Transverse colon (tissue), 4 donors: ENCODE measurements around the gene TSG101. TPM values are rescaled to one million over a fixed set of nuclear protein-coding genes. Genes with fewer than 3 reads are reported as not detected.

Experiments
- DNase-seq: peaks from one replicate; pipeline ENCODE4 v3.0.0-alpha.2; 2019
- H3K27ac ChIP-seq, 4 donors: fragments of 200-600 bp; sonication (generic); 2 replicates each; pipeline ENCODE4 v1.5.1; 2016 to 2018; ENCODE audit warnings: inconsistent platforms in 4 of 4
- H3K27me3 ChIP-seq: fragments of 200-600 bp; sonication (generic); 2 replicates; pipeline ENCODE4 v1.5.1; 2017; ENCODE audit warnings: inconsistent platforms
- H3K36me3 ChIP-seq, 4 donors: fragments of 200-600 bp; sonication (generic); 2 replicates each; pipeline ENCODE4 v1.5.1; 2017 to 2019; ENCODE audit warnings: inconsistent platforms in 4 of 4
- H3K4me1 ChIP-seq, 4 donors: fragments of 200-600 bp; sonication (generic); 2 replicates each; pipeline ENCODE4 v1.5.1; 2017 to 2020; ENCODE audit warnings: inconsistent platforms in 4 of 4
- H3K4me3 ChIP-seq, 4 donors: fragments of 200-600 bp; sonication (generic); 1 replicate in 1 of 4; 2 replicates in 3 of 4; pipeline versions ENCODE4 v1.5.1 to v1.6.1; 2017 to 2019; ENCODE audit warnings: inconsistent platforms in 4 of 4
- H3K9me3 ChIP-seq, 2 donors: fragments of 200-600 bp; sonication (generic); 2 replicates each; pipeline ENCODE4 v1.5.1; 2017 to 2019; ENCODE audit warnings: inconsistent platforms in 2 of 2
- CTCF ChIP-seq, 5 experiments: fragments of 200-600 bp in 3 of 5; fragments of 450-650 bp in 2 of 5; sonication (generic) in 3 of 5; IDR thresholded peaks; 1 replicate in 2 of 5; 2 replicates in 3 of 5; pipeline ENCODE4 v1.5.1; 2016 to 2017; ENCODE audit warnings: antibody characterized with exemption in 5 of 5, inconsistent platforms in 3 of 5, mild to moderate bottlenecking in 2 of 5, moderate library complexity in 1 of 5
- EP300 ChIP-seq: sonication (generic); formaldehyde crosslinking; IDR thresholded peaks from one replicate; pipeline ENCODE4 v1.6.1; 2017; ENCODE audit warnings: antibody characterized with exemption, low read depth
- POLR2A ChIP-seq: fragments of 450-650 bp; IDR thresholded peaks from one replicate; pipeline ENCODE4 v1.6.1; 2016; ENCODE audit warnings: antibody characterized with exemption, mild to moderate bottlenecking, moderate library complexity
- POLR2AphosphoS5 ChIP-seq, 3 donors: sonication (generic); formaldehyde crosslinking; IDR thresholded peaks; one replicate each; pipeline ENCODE4 v1.6.1; 2016; ENCODE audit warnings: antibody characterized with exemption in 3 of 3
- WGBS, 2 donors: methylation state at CpG; one replicate each; pipeline ENCODE4 v1.1.5; 2018; ENCODE audit warnings: low coverage in 1 of 2; 5-methylcytosine and 5-hydroxymethylcytosine counted together
- in situ Hi-C, 4 donors: fragments of 200-750 bp; cut with MboI; loops; one replicate each; pipeline versions ENCODE4 v1.15.0 to v1.15.1; 2017; ENCODE audit warnings: low sequenced_read_pairs in 3 of 4, low pct_ligation_motif_present in 1 of 4, low pct_unique_long_range_greater_than_20kb in 1 of 4
- intact Hi-C: fragments of 100-400 bp; cut with DNase I; formaldehyde crosslinking; loops from one replicate; pipeline ENCODE4 v1.15.1; 2023; ENCODE audit warnings: low total_unique reads
- total RNA-seq, 4 donors: library from RNA; depleted of rRNA; stranded (reverse); fragments of >200 nt; gene quantifications; one replicate each; pipeline ENCODE4 v1.1.0, GENCODE V29; 2016

Gene TSG101
- total RNA-seq, 4 donors from 2014 or later: 32.2 to 95.8 (median 81.2) TPM

GRCh38 chr11:18455686-18456372, 70.9 kb downstream of the TSG101 start, which contains the start of gene LDHAL6A:
Gene LDHAL6A (plus strand): TSS chr11:18455856. CDS start chr11:18456681, 825 bp downstream.
- Histone ChIP-seq H3K4me3 (no peak within 1 kb of the TSS), H3K36me3 (no peaks in the 10 kb centered on the region), H3K27ac (no peak within 1 kb of the TSS), H3K27me3 (no peaks in the 10 kb centered on the region), H3K4me1 (no peaks in the 10 kb centered on the region), H3K9me3 (no peaks in the 10 kb centered on the region)
- intact Hi-C loops: no loop called here
- TF ChIP-seq POLR2AphosphoS5 (IDR thresholded peaks at IDR 0.05): no peak
- no peak for TF ChIP-seq POLR2A
- no peak for TF ChIP-seq CTCF (IDR thresholded peaks at IDR 0.05)
- TF ChIP-seq EP300: no peak
- WGBS, 2 donors: 77 to 82% methylated on average over 11 to 47 of the region's 47 CpGs
- in situ Hi-C loops: no loop called here
- no peak for DNase-seq

- DNase-seq: no peak
- no peak overlapping the region for H3K27ac ChIP-seq
- no peaks in the 10 kb centered on the region for H3K9me3 ChIP-seq
- no peaks in the 10 kb centered on the region for H3K36me3 ChIP-seq
- H3K4me3 ChIP-seq: no peak overlapping the region
- H3K4me1 ChIP-seq: no peaks in the 10 kb centered on the region
- TF ChIP-seq POLR2AphosphoS5 (IDR thresholded peaks at IDR 0.05) (no peak), POLR2A (no peak), CTCF (IDR thresholded peaks at IDR 0.05) (no peak), EP300 (no peak)
- in situ Hi-C loops (no loop called here), intact Hi-C loops (no loop called here)
- 80% methylated on average over 2 of the region's 2 CpGs; no CpG with 5 or more reads in 1 of the 2 donors for WGBS, 2 donors
- no peaks in the 10 kb centered on the region for H3K27me3 ChIP-seq
These were observed 73.8 kb downstream of the TSG101 start for GRCh38 chr11:18452927-18453326.

- Histone ChIP-seq H3K9me3 (no peaks in the 10 kb centered on the region), H3K36me3 (no peaks in the 10 kb centered on the region), H3K4me3 (no peak overlapping the region), H3K27ac (no peak overlapping the region), H3K4me1 (no peaks in the 10 kb centered on the region), H3K27me3 (no peaks in the 10 kb centered on the region)
- in situ Hi-C loops (no loop called here), intact Hi-C loops (no loop called here)
- WGBS, 2 donors: 82 to 91% methylated on average over 2 to 3 of the region's 3 CpGs
- DNase-seq: no peak
- no peak for TF ChIP-seq EP300
These were observed 77.5 kb downstream of the TSG101 start for GRCh38 chr11:18449251-18449650.

GRCh38 chr11:18438691-18439090, 88.1 kb downstream of the TSG101 start:
- in situ Hi-C loops: no loop called here
- no peak overlapping the region for H3K27ac ChIP-seq
- TF ChIP-seq CTCF (IDR thresholded peaks at IDR 0.05) (no peak), POLR2A (no peak), POLR2AphosphoS5 (IDR thresholded peaks at IDR 0.05) (no peak), EP300 (no peak)
- DNase-seq: no peak
- H3K4me3 ChIP-seq: no peak overlapping the region
- H3K9me3 ChIP-seq: no peaks in the 10 kb centered on the region
- intact Hi-C loops: no loop called here
- H3K27me3 ChIP-seq: no peaks in the 10 kb centered on the region
- WGBS, 2 donors: 58 to 72% methylated on average over 2 of the region's 2 CpGs
- H3K4me1 ChIP-seq: no peaks in the 10 kb centered on the region
- no peaks in the 10 kb centered on the region for H3K36me3 ChIP-seq

Other genes with a start within 250 kb of the TSG101 start
- 10 to 100 TPM in 3 of 4 donors, 1 to 10 TPM in 1; 3.0 to 18.9 (median 14.2) TPM for gene HPS5, start 204.8 kb downstream of the TSG101 start, total RNA-seq
- 100 to 1,000 TPM in 1 of 4 donors, 10 to 100 TPM in 3; 46.6 to 147 (median 60.0) TPM for gene GTF2H1, start 204.4 kb downstream of the TSG101 start, total RNA-seq
- gene LDHA, start 132.4 kb downstream of the TSG101 start, total RNA-seq: 100 to 1,000 TPM; 292 to 386 (median 318) TPM
- gene LDHC, start 114.6 kb downstream of the TSG101 start, total RNA-seq: not detected
- gene LDHAL6A, start 71.1 kb downstream of the TSG101 start, total RNA-seq: not detected
- 10 to 100 TPM; 11.2 to 40.3 (median 25.3) TPM for gene UEVLD, start 61.8 kb upstream of the TSG101 start, total RNA-seq
- 1 to 10 TPM in 1 of 4 donors, under 1 TPM in 1, not detected in 2; 0.40 to 2.0 TPM for gene MISFA, start 72.8 kb upstream of the TSG101 start, total RNA-seq
- gene SPTY2D1, start 107.4 kb upstream of the TSG101 start, total RNA-seq: 10 to 100 TPM in 3 of 4 donors, 1 to 10 TPM in 1; 8.2 to 18.4 (median 16.4) TPM
- gene TMEM86A, start 171.8 kb upstream of the TSG101 start, total RNA-seq: 1 to 10 TPM; 2.6 to 4.9 (median 3.6) TPM
- under 1 TPM in 1 of 4 donors, not detected in 3; 0.16 TPM for gene IGSF22, start 199.2 kb upstream of the TSG101 start, total RNA-seq